ENCODE data around the gene NCOA3. TPM values are rescaled to one million over a fixed set of nuclear protein-coding genes. Genes with fewer than 3 reads are reported as not detected.

The NCOA3 gene
- polyA plus RNA-seq, 3 donors: 13.5 to 21.8 (median 21.3) TPM

GRCh38 chr20:47699818-47700217 is 198.1 kb downstream of the NCOA3 start:
- H3K36me3 ChIP-seq (replicated peaks in 1 of 2; ENCODE audit: control insufficient read depth in 1 of 2, insufficient read depth in 2 of 2, low read length in 2 of 2): peaks cover 60 to 94% of the 10 kb centered on the region in 2 donors
- Mint-ChIP-seq H3K36me3 (peaks cover 78 to 89% of the 10 kb centered on the region in 2 donors), H3K9me3 (peaks cover 0 to 10% (median 4%) of the 10 kb centered on the region in 7 donors), H3K27ac (no peak overlapping the region), H3K4me1 (peaks cover 17% of the 10 kb centered on the region), H3K4me3 (no peak overlapping the region), H3K27me3 (ENCODE audit: low read depth in 3 of 3) (peaks cover 0 to 3% (median 2%) of the 10 kb centered on the region in 3 donors)
- DNase-seq: no peak
- no peak for TF ChIP-seq CTCF (IDR thresholded peaks at IDR 0.05)
- no peak overlapping the region for H3K4me3 ChIP-seq (replicated peaks in 1 of 3; ENCODE audit: low read depth in 2 of 3, low read length in 3 of 3)
- WGBS (ENCODE audit: insufficient coverage): no CpG with 5 or more reads among the region's 1 CpG
- H3K4me2 ChIP-seq (replicated peaks; ENCODE audit: extremely low read depth, low read length, poor library complexity, severe bottlenecking): no peak overlapping the region
- peaks cover 11 to 13% of the 10 kb centered on the region in 2 donors for H3K4me1 ChIP-seq (ENCODE audit: control insufficient read depth in 1 of 2, insufficient read depth in 2 of 2, low read length in 2 of 2)
- H3K9ac ChIP-seq (ENCODE audit: insufficient read depth, low read length, poor library complexity, severe bottlenecking): no peak overlapping the region
- intact Hi-C loops (cut with micrococcal nuclease): no loop called here
- no peak overlapping the region for H3K27ac ChIP-seq (ENCODE audit: low read depth in 1 of 2, low read length in 2 of 2)
- no peaks in the 10 kb centered on the region for H3K79me2 ChIP-seq (ENCODE audit: insufficient read depth, low read length)
- peaks cover 100% of the 10 kb centered on the region for H4K20me1 ChIP-seq (ENCODE audit: insufficient read depth, low read length)
- H2AFZ ChIP-seq (ENCODE audit: insufficient read depth, low read depth, low read length, poor library complexity, severe bottlenecking): no peak overlapping the region
- H3K9me3 ChIP-seq (replicated peaks in 1 of 2; ENCODE audit: control insufficient read depth in 1 of 2, insufficient read depth in 1 of 2, low read length in 2 of 2): no peaks in the 10 kb centered on the region
- no peaks in the 10 kb centered on the region for H3K27me3 ChIP-seq (ENCODE audit: control insufficient read depth in 2 of 2, insufficient read depth in 2 of 2, low read length in 2 of 2)

- no peak for TF ChIP-seq CTCF (IDR thresholded peaks at IDR 0.05)
- Mint-ChIP-seq H3K27me3 (ENCODE audit: low read depth in 3 of 3) (peaks cover 0 to 3% (median 2%) of the 10 kb centered on the region in 3 donors), H3K36me3 (peaks cover 80 to 92% of the 10 kb centered on the region in 2 donors)
These were observed 198.6 kb downstream of the NCOA3 start for GRCh38 chr20:47700327-47700726.

More at GRCh38 chr20:47700327-47700726, 198.6 kb downstream of the NCOA3 start:
- no peak overlapping the region for H3K4me2 ChIP-seq (replicated peaks; ENCODE audit: extremely low read depth, low read length, poor library complexity, severe bottlenecking)
- Mint-ChIP-seq H3K4me1 (peaks cover 14% of the 10 kb centered on the region), H3K4me3 (no peak overlapping the region), H3K9me3 (peaks cover 0 to 8% (median 4%) of the 10 kb centered on the region in 7 donors), H3K27ac (no peak overlapping the region)
- no peak overlapping the region for H3K27ac ChIP-seq (ENCODE audit: low read depth in 1 of 2, low read length in 2 of 2)
- no peaks in the 10 kb centered on the region for H3K79me2 ChIP-seq (ENCODE audit: insufficient read depth, low read length)
- H3K4me1 ChIP-seq (ENCODE audit: control insufficient read depth in 1 of 2, insufficient read depth in 2 of 2, low read length in 2 of 2): peaks cover 8% of the 10 kb centered on the region in 2 donors
- no peak overlapping the region for H3K9ac ChIP-seq (ENCODE audit: insufficient read depth, low read length, poor library complexity, severe bottlenecking)
- H3K27me3 ChIP-seq (ENCODE audit: control insufficient read depth in 2 of 2, insufficient read depth in 2 of 2, low read length in 2 of 2): no peaks in the 10 kb centered on the region
- 80% methylated on average over 4 of the region's 7 CpGs for WGBS (ENCODE audit: insufficient coverage)
- no peak for DNase-seq
- H4K20me1 ChIP-seq (ENCODE audit: insufficient read depth, low read length): peaks cover 100% of the 10 kb centered on the region
- no peak overlapping the region for H3K4me3 ChIP-seq (replicated peaks in 1 of 3; ENCODE audit: low read depth in 2 of 3, low read length in 3 of 3)
- no peak overlapping the region for H2AFZ ChIP-seq (ENCODE audit: insufficient read depth, low read depth, low read length, poor library complexity, severe bottlenecking)
- peaks cover 62 to 96% of the 10 kb centered on the region in 2 donors for H3K36me3 ChIP-seq (replicated peaks in 1 of 2; ENCODE audit: control insufficient read depth in 1 of 2, insufficient read depth in 2 of 2, low read length in 2 of 2)
- H3K9me3 ChIP-seq (replicated peaks in 1 of 2; ENCODE audit: control insufficient read depth in 1 of 2, insufficient read depth in 1 of 2, low read length in 2 of 2): no peaks in the 10 kb centered on the region
- intact Hi-C loops (cut with micrococcal nuclease): no loop called here

Measured in CD14-positive monocyte (primary cell).